MM.1S (cell line): ENCODE data around the gene FOXJ3.

Source experiments
- CTCF ChIP-seq: fragments of 300-600 bp; sonication (generic); IDR thresholded peaks from 2 replicates; pipeline ENCODE4 v1.5.1; 2016; ENCODE audit warnings: antibody characterized with exemption, low read length, mixed read lengths
- EZH2 ChIP-seq: fragments of 300-600 bp; sonication (generic); optimal IDR thresholded peaks from 2 replicates; pipeline ENCODE3; 2017; ENCODE audit warnings: low read depth, mild to moderate bottlenecking, antibody characterized with exemption, low read length, mixed read lengths
- EZH2phosphoT487 ChIP-seq: fragments of 300-600 bp; sonication (generic); IDR thresholded peaks from 2 replicates; pipeline ENCODE4 v1.6.1; 2018; ENCODE audit warnings: antibody characterized with exemption, low read length

GRCh38 chr1:42239555-42239954, 95.5 kb downstream of the FOXJ3 start:
- TF ChIP-seq CTCF (no peak), EZH2phosphoT487 (no peak), EZH2 (no peak)
